A673 (cell line): ENCODE results near the gene REC114. TPM values are rescaled to one million over a fixed set of nuclear protein-coding genes. Genes with fewer than 3 reads are reported as not detected.
A peak's percentile ranks its signal among the peaks of the same experiment; 100 is the strongest.

Source experiments
- BruUV-seq: library from RNA; stranded (reverse); fragments of 400-500 nt; replicated peaks from 2 replicates; lab custom pipeline; 2021; lab: Mats Ljungman, UMichigan
- CTCF ChIA-PET: fragments of 300-600 bp; sonication (Branson Sonifier 250); formaldehyde crosslinking; loops from one replicate; lab custom pipeline; 2022; ENCODE audit warnings: antibody characterized with exemption; lab: Charles Lee
- POLR2A ChIA-PET: fragments of 300-600 bp; sonication (Branson Sonifier 250); formaldehyde crosslinking; loops from one replicate; lab custom pipeline; 2022; ENCODE audit warnings: antibody characterized with exemption; ENCODE audit not compliant: low non-redundant PET; lab: Charles Lee
- DNase-seq: peaks from one replicate; pipeline ENCODE4 v3.0.0-alpha.2; 2015; ENCODE audit warnings: low spot score
- H3K27ac ChIP-seq: fragments of 200-600 bp; sonication (generic); 2 replicates; pipeline ENCODE4 v1.5.1; 2016; ENCODE audit warnings: mixed run types, low read depth, mild to moderate bottlenecking, mixed read lengths, antibody characterized with exemption, low read length; ENCODE audit not compliant: poor library complexity, severe bottlenecking
- H3K27me3 ChIP-seq: fragments of 200-600 bp; sonication (generic); replicated peaks from 2 replicates; pipeline ENCODE4 v1.6.1; 2017; ENCODE audit warnings: mixed run types, low read depth, mild to moderate bottlenecking, mixed read lengths, antibody characterized with exemption, low read length; ENCODE audit not compliant: insufficient read depth, poor library complexity
- H3K36me3 ChIP-seq: fragments of 200-600 bp; sonication (generic); 2 replicates; pipeline ENCODE4 v1.6.1; 2016; ENCODE audit warnings: mixed run types, mild to moderate bottlenecking, mixed read lengths, antibody characterized with exemption, low read length; ENCODE audit not compliant: insufficient read depth, poor library complexity, severe bottlenecking
- H3K4me1 ChIP-seq: fragments of 200-600 bp; sonication (generic); 2 replicates; pipeline ENCODE4 v1.6.1; 2017; ENCODE audit warnings: mixed run types, mild to moderate bottlenecking, mixed read lengths, antibody characterized with exemption, low read length; ENCODE audit not compliant: insufficient read depth, poor library complexity, severe bottlenecking
- H3K4me3 ChIP-seq: fragments of 200-600 bp; sonication (generic); 2 replicates; pipeline ENCODE4 v1.5.1; 2016; ENCODE audit warnings: low read depth, mixed run types, mild to moderate bottlenecking, mixed read lengths, low read length; ENCODE audit not compliant: poor library complexity, severe bottlenecking
- H3K9me3 ChIP-seq: fragments of 200-600 bp; sonication (generic); 2 replicates; pipeline ENCODE4 v1.6.1; 2016; ENCODE audit warnings: mixed run types, low read depth, mild to moderate bottlenecking, mixed read lengths, antibody characterized with exemption, low read length; ENCODE audit not compliant: poor library complexity, severe bottlenecking
- EZH2 ChIP-seq: fragments of 200-600 bp; sonication (generic); IDR thresholded peaks from 2 replicates; pipeline ENCODE4 v1.6.1; 2017; ENCODE audit warnings: borderline replicate concordance, low read depth, mild to moderate bottlenecking, mixed read lengths, antibody characterized with exemption, low read length; ENCODE audit not compliant: poor library complexity, severe bottlenecking
- intact Hi-C: fragments of 100-400 bp; cut with micrococcal nuclease; formaldehyde crosslinking; loops from one replicate; pipeline ENCODE4 v1.10.0; 2022; ENCODE audit not compliant: unreplicated experiment
- total RNA-seq: library from RNA; stranded (reverse); gene quantifications from 2 replicates; pipeline ENCODE4 v1.2.3, GENCODE V29; 2021
- TF ChIP-seq, protein P1 (sequence below): fragments of 300-800, 200-600 bp; sonication (generic); conservative IDR thresholded peaks from 2 replicates; pipeline ENCODE4 v1.5.1; 2017; ENCODE audit warnings: low read depth, mild to moderate bottlenecking, antibody characterized with exemption, low read length, moderate library complexity, mixed read lengths

The REC114 gene
- total RNA-seq, 1 experiment from 2014 or later = not detected

DNA sequence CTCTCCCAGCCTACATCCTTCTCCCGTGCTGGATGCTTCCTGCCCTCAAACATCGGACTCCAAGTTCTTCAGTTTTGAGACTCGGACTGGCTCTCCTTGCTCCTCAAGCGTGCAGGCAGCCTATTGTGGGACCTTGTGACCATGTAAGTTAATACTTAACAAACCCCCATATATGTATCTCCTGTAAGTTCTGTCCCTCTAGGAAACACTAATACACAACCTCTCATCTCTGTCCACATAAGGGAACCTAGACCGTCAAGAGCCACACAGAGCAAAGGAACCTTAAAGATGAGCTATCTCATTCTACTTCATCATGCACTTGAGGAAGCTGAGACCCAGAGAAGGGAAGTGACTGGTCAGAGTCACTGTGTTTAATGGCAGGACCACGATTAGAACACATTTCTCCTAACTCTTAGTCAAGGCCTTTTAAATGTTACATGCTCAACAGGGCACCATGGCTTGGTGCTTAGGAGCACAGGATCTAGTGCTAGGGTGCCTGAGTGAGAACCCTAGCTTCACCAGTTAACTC lies 140.0 kb downstream of the REC114 start:
- Histone ChIP-seq H3K9me3 (no peaks in the 10 kb centered on the region), H3K27me3 (no peaks in the 10 kb centered on the region), H3K36me3 (peaks cover 41% of the 10 kb centered on the region), H3K4me1 (peaks cover 5% of the 10 kb centered on the region), H3K4me3 (no peak overlapping the region), H3K27ac (no peak overlapping the region)
- POLR2A ChIA-PET = no interaction called here
- no peak for DNase-seq
- TF ChIP-seq, protein P1, sequence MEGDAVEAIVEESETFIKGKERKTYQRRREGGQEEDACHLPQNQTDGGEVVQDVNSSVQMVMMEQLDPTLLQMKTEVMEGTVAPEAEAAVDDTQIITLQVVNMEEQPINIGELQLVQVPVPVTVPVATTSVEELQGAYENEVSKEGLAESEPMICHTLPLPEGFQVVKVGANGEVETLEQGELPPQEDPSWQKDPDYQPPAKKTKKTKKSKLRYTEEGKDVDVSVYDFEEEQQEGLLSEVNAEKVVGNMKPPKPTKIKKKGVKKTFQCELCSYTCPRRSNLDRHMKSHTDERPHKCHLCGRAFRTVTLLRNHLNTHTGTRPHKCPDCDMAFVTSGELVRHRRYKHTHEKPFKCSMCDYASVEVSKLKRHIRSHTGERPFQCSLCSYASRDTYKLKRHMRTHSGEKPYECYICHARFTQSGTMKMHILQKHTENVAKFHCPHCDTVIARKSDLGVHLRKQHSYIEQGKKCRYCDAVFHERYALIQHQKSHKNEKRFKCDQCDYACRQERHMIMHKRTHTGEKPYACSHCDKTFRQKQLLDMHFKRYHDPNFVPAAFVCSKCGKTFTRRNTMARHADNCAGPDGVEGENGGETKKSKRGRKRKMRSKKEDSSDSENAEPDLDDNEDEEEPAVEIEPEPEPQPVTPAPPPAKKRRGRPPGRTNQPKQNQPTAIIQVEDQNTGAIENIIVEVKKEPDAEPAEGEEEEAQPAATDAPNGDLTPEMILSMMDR = no peak
- TF ChIP-seq EZH2 = no peak
- BruUV-seq = no TSS peak
- CTCF ChIA-PET = no interaction called here
- intact Hi-C loops = no loop called here

DNA sequence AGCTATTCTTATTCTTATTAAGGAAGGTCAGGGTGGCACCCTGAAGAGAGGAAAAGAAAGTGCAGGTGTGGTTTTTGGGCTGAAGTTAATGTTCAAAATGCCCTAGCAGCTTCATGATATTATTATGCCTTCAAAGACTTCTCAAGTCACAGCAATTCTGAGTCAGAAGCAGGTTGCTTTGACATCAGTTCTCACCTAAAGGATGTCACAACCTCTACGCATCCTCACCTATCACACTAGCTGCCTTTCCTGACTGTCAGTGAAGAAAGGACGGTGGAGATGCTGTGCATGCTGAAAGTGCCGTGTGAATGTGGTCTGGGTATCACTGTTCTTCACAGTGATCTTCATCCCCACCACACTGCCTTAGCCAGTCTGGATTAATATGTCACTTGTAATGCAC lies 140.6 kb downstream of the REC114 start:
- POLR2A ChIA-PET = no interaction called here

DNA sequence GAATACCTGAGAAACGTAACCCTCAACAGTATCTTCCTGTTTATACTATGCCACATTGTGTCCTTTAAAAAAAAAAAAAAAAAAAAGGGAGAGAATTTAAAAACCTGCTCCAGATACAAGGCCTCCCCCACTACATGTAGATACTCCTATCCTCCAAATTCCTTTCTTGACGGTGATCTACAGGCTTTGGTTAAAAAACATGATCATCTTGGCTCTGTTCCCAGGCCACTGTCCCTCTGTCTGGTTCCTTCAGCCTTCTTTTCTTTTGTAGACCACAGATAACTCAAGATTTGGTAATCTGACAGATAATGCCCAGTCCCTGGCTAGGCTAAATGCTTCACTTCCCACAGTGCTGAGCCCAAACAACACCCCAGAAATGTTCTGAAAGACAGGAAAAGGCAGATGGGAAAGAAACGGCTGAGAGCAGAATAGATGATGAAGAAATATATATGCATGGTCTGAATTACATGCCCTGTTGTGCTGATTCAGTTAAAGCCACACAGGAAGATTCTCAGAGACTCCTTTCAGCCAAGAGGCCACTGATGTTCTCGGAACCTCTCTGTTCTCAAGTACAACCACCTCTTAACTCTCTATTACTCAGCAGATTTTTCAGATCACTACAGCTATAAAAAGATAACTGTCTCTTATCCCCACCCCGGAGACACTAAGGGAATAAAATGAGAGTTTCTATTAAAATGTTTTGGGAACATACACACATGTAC lies 141.9 kb downstream of the REC114 start:
- peaks cover 5% of the 10 kb centered on the region for H3K4me1 ChIP-seq
- no peak for TF ChIP-seq EZH2
- TF ChIP-seq, protein P1 = no peak
- H3K9me3 ChIP-seq = no peaks in the 10 kb centered on the region
- H3K4me3 ChIP-seq = no peak overlapping the region
- ChIA-PET POLR2A (no interaction called here), CTCF (no interaction called here)
- H3K27ac ChIP-seq = peak overlapping the region; percentile 41
- intact Hi-C loops = no loop called here
- BruUV-seq = no TSS peak
- H3K36me3 ChIP-seq = peaks cover 43% of the 10 kb centered on the region
- H3K27me3 ChIP-seq = no peaks in the 10 kb centered on the region
- DNase-seq = no peak

More for the DNA sequence above, 140.6 kb downstream of the REC114 start:
- Histone ChIP-seq H3K27ac (no peak overlapping the region), H3K4me1 (peaks cover 5% of the 10 kb centered on the region), H3K27me3 (no peaks in the 10 kb centered on the region), H3K9me3 (no peaks in the 10 kb centered on the region), H3K4me3 (no peak overlapping the region), H3K36me3 (peaks cover 41% of the 10 kb centered on the region)
- no peak for TF ChIP-seq EZH2
- TF ChIP-seq, protein P1 = no peak
- no TSS peak for BruUV-seq
- intact Hi-C loops = no loop called here
- CTCF ChIA-PET = no interaction called here
- no peak for DNase-seq
